Eye (tissue), 1 donor: Measurements from ENCODE around the gene ETV7.
"Not testable (repeated sequence)": the region's sequence is repeated elsewhere in the genome, so short reads cannot be mapped to it uniquely, and the experiment has no call there.

Experiments used
- DNase-seq: peaks from one replicate; pipeline ENCODE4 v3.0.0-alpha.2; 2015

The ETV7 gene

DNA sequence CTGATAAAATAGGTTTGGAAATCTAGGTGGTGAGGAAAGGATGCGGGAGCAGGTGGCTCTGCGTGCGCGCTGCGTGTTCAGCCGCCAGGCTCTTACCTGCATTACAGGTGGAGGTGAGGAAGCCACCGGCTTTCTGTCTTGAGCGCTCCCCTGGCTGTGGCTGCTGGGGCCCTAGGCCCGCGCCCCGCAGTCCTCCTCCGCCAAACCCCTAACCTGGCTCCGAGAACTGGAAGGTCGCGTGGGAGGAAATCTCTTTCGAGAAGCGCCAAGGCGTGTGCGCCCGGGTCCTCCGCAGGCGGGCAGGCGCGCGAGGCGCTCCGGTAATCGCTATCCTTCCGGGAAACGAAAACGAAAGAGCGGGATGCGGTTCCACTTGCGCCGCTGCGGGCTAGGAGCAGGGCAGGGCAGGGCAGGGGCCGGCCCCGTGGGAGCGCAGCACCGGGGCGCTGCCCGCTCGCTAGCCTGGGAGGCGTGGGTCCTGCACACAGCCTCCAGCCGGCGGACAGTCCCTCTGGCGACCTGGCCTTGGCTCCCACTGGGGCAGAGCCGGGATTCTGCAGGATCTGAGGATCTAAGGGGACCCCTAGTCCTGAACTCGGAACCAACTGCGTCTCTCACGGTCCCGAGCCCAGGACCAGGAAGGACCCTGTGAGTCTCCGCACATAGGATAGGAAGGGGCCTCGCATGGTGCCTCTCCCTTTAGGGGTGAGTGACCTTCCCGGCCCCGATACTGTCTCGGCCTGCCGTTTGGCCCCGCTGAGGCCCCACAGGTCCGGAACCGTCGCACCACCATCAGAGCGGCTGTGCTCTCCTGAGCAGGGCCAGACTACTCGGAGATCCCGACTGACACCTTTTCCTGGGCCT is at the start of gene ETV7:
Gene ETV7 (minus strand): TSS at position 230 of the 864 bp plus-strand sequence. CDS start 128 bp downstream, at position 102.
- peak; percentile 57 for DNase-seq

DNA sequence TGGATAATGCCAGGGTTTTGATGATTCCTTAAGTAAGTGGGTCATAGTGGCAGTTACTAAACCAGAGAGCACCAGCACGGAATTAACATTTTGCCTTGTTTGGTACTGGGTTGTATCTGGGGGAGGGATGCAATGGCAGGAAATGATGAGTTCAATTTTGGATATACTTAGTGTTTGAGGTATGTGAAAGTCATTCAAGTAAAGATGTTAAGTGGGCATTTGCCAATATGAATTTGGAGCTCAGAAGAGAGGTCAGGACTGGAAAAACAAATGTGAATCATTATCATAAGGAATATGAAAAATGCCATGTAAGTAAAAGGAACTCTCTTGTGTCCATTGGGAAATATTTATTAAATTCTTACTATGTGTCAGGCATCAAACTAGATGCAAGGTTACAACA is 49.0 kb upstream of the ETV7 start:
- no peak for DNase-seq

DNA sequence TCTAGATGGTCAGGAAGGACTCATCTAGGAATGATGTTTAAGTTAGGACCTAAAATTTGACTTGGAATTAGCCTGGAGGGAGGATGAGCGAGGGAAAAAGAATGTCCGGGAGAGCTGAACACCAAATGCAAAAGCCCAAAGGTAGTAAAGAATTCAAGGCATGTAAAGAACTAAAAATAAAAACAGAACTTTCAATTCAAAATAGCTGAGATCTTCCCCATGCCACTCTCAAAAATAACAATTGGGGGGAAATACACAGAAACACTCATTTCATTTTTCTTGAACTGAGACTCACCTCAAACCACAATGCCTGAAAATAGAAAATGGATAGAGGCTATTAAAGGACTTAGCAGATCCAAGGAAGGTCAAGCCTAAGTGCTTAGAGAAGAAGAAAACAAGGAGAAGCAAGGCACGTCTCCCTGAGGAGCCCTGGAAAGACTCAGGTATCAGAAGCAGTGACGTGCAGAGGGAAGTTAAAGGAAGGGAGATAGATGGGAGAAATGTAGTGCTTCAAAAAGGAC is 44.7 kb upstream of the ETV7 start:
- no peak for DNase-seq

- DNase-seq: no peak
These were observed 43.7 kb upstream of the ETV7 start for GRCh38 chr6:36431197-36431596.

DNA sequence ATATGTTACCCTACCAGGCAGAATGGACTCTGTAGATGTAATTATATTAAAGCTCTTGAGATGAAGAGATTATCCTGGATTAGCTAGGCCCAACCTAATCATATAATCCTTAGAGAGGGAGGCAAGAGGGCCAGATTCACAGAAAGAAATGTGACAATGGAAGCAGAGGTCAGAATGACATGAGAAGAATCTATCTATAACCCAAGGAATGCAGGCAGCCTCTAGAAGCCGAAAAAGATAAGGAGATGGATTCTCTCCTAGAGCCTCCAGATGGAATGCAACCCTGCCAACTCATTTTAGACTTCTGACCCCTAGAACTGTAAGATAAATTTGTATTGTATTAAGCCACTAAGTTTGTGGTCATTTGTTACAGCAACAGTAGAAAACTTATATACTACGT is 42.9 kb upstream of the ETV7 start:
- DNase-seq: no peak

- DNase-seq: no peak
These were observed 41.4 kb upstream of the ETV7 start for GRCh38 chr6:36428911-36429310.

GRCh38 chr6:36426622-36427021 is 39.2 kb upstream of the ETV7 start:
- no peak for DNase-seq

DNA sequence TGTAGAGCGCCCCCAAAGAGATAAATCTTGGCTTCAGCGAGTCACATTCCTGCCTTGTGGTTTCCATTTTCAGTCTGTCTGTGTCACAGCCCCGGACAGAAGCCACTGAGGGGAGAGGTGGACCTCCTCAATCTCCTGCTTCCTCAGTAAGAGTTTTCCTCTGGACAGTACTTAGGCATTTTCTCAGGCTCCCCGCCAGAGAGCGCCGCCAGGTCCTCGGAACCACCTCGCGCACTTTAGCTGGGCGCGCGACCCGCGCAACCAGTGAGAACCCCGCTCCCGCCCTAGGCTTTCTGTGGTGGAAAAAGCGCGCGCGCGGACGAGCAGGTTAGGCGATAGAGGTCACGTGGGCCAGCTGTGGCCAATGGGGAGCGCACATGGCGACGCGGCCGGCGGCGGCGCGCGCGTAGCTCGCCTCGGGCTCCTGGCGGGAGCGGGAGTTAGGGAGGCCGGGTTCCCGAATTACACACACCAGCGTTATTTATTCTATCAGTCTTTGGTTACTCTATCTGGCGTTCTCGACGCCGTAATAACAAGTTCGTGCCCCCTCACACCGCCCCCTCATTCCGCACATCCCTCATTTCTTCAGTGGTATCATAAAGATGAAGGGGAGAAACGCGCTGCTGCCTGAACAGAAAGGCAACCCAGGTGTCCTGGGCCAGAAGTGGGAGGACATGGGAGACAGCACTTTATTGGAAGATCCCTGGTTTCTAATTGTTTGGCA is 35.8 kb upstream of the ETV7 start:
- peak; percentile 99 for DNase-seq

GRCh38 chr6:36422714-36423100 is 35.2 kb upstream of the ETV7 start:
- no peak for DNase-seq

- DNase-seq: no peak
These were observed 31.8 kb upstream of the ETV7 start for GRCh38 chr6:36419310-36419709.

- DNase-seq: peak; percentile 11
These were observed 31.1 kb upstream of the ETV7 start for GRCh38 chr6:36418558-36418957.

DNA sequence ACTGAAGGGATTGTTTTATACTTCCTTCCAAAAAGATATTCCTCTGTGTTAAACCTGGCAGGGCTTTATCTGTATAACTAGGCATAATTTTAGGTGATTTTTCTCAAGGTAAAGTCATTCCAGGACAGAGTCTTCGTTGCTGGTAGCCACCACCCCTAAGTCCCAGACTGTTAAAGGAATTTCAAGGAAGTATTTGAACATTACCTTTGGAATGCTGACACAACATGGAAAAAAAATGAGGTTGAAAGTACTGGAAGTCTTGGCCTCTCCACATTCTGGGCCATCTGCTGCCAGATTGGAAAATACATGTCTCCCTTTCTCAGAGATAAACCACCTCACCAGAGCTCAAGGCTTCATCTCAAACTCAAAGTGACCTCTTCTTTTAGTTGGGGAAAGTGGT is 27.0 kb upstream of the ETV7 start:
- DNase-seq: no peak

- no peak for DNase-seq
These were observed 26.3 kb upstream of the ETV7 start for GRCh38 chr6:36413489-36414480.

DNA sequence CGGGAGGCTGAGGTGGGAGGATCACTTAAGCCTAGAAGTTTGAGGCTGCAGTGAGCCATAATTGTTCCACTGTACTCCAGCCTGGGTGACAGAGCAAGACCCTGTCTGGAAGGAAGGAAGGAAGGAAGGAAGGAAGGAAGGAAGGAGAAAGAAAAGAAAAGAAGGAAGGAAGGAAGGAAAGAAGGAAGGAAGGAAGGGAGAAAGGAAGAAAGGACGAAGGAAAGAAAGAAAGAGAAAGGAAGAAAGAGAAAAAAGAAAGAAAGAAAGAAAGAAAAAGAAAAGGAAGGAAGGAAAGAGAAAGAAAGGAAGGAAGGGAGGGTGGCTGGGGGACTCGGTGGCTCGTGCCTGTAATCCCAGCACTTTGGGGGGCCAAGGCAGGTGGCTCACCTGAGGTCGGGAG is 22.2 kb upstream of the ETV7 start:
- DNase-seq: not testable (repeated sequence)

GRCh38 chr6:36404164-36404563 is 16.7 kb upstream of the ETV7 start:
- DNase-seq: no peak

- DNase-seq: no peak
These were observed 15.0 kb upstream of the ETV7 start for GRCh38 chr6:36402481-36402880.

- no peak for DNase-seq
These were observed 12.5 kb upstream of the ETV7 start for GRCh38 chr6:36399970-36400369.

DNA sequence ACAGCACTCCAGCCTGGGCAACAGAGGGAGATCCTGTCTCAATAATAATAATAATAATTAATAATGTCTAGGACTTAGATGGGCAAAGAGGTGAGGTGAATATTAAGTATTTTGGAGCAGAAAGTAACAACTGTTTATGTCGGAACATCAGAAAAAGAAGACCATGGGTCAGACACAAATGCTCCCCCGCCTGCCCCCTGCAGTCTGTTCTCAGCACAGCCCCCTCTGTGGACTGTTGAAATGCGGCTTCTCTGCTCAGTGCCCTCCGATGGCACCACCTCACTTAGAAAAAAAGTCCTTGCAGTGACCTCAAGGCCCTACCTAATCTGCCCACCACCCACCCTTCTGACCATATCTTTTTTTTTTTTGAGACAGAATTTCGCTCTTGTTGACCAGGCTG is 5.2 kb upstream of the ETV7 start:
- no peak for DNase-seq

GRCh38 chr6:36389353-36389752 is 1.9 kb upstream of the ETV7 start:
- no peak for DNase-seq

GRCh38 chr6:36386495-36387439 is 702 bp downstream of the ETV7 start:
- peak; percentile 70 for DNase-seq

GRCh38 chr6:36384095-36384494 is 3.4 kb downstream of the ETV7 start:
- DNase-seq: no peak

DNA sequence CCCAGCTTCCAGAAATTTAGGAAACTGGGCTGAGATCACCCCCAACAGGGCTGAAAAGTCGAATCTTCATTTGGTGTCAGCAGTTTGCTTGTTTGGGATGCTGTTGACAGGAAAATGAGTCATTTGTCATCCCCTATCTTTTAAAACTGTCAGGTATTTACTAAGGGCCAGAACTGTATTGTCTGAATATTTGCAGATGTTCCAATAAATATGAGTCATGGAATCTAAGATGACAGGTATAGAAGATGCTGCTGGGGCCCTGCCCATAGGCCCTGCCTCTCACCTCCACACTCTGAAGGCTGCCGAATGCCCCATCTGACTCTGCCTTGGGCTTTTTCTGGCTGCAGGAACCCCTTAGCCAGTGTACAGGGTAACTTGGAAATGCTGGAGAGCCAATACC is 3.9 kb downstream of the ETV7 start:
- no peak for DNase-seq
